HG03196 (cell line): Measurements from ENCODE around the gene BRD1.
"Not testable (repeated sequence)": the region's sequence is repeated elsewhere in the genome, so short reads cannot be mapped to it uniquely, and the experiment has no call there.

Experiments
- ATAC-seq: cut with Tn5 transposase; IDR thresholded peaks from one replicate; pipeline ENCODE4 v1.9.1; 2021; ENCODE audit not compliant: unreplicated experiment

Gene BRD1

DNA sequence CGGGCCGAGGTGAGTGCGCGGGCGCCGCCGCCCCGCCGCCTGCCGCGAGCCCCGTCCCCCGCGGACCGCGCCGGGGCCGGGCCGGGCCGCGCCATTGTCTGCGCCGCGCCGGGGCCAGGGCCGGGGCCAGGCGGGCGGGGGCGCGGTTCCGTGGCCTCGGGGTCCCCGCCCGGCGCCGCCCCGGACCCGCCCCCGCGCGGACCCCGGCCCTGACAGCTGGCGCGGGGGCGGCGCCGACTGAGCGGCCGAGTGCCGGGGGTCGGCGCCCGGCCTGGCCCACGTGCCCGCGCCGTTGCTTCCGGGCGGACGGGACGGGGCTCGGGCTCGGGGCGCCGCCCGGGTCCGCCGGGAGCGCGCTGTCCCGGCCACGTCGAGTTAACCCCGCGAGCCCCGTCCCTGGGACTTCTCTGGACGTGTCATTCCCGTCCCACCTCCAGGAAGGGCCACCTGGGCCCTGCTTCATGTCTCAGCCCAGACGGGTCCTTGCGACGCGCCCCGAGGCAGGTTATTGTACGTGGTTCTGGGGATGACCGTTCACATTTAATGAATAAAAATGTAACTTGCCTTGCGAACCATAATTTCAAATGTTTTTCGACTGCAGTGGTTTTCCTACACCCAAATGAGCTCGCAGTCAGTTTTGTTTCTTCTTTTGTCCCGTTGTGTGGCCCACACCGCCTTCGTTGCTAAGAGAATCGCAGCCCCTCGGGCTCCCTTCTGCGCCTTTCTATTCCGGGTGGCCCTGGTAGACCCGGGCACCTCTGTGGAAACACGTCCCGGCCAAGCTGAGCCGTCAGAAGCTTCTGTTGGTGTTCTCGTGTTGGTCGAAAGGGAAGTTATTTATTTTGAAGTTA lies 26.5 kb upstream of the BRD1 start:
- ATAC-seq, result peak; percentile 24

DNA sequence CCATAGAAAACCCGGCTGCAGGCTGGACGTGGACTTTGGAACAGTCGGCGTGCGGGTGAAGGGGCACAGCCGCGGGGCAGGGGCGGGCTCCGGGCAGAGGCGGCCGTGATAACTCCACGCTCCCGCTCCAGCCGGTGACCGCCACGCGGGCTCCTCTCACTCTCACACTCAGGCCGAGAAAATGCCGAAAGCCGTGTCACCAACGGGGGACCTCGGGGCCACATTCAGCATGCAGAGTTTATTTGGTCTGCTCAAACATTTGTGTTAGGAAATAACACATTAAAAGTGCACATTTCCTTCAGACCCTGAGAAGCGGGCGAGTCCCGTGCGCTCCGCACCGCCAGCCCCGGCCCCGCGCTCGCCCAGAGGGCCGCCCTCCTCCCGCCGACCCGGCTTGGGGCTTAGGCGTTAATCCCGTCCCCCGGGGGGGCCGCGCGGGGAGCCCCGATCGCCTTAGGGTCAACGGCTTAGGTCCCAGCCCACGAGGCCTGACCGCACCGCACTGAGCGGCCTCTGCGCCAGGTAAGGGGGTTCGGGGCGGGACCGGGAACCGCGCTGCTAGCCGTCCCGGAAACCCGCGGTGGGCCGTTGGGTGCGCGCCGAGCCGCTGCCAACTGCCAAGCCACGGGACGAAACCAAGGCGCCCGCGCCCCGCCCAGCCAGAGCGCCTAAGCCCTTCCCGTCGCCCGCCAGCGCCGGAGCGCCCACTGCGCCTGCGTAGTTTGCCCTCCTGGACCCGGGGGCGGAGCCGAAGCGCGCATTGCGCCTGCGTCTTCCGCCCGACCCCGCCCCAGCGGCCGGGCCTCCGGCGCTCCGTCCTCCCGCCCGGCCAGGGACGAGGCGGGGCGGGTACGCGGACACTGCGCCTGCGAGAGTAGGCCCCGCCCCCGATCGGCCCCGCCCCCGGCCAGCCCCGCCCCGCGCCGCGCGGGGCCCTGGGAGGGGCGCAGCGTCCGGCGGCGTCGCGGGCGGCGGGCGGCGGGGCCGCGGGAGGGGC lies 25.5 kb upstream of the BRD1 start, which contains the start of gene ZBED4:
TSS of gene ZBED4 (plus strand) at position 947 of the 997 bp plus-strand sequence. CDS start 29,819 bp downstream, outside the sequence.
- ATAC-seq, result peak; percentile 75

DNA sequence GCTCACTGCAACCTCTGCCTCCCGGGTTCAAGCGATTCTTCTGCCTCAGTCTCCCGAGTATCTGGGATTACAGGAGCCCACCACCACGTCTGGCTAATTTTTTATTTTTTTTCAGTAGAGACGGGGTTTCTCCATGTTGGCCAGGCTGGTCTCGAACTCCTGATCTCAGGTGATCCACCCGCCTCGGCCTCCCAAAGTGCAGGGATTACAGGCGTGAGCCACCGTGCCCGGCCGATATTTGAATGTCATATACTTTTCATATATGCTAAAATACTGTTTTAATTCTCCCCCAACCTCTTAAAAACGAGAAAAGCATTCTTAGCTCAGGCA lies 24.9 kb upstream of the BRD1 start:
- ATAC-seq, result not testable (repeated sequence)

DNA sequence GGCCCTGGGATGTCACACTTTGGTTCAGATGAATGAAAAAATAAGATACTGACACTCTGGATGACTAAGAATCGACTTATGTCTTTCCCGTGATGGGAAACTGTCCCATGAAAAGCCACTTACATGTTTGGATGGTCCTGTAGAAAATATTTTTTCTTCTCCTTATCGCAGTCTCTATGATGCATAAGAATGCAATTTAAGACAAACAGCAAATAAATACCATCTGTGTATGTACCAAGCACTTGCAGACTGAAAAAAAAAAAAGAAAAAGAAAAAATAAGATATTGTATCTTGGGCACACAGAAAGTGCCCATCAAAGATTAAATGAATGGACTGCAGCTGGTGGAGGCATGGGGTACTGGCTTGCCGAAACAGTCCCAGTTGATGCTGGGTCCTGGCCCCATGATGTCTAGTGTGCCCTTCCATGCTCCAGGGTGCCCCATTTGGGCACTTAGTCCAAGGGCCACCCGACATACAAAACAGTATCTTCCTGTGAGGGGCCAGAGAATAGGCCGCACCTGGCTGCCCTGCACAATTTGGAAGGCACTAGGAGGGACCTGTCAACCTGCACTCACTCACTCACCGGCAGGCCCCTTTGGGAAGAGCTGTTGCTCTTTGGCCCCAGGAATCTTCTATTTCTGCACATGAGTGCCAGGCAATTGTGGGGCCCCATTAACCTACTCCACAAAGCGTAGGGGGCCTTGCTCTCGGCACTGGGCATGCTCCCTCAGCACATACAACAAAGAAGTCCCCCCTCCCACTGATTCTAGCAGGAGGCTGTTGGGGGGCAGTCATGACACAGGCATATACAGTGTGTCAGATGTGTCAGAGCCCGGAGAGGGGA lies 23.5 kb upstream of the BRD1 start:
- ATAC-seq, result no peak

DNA sequence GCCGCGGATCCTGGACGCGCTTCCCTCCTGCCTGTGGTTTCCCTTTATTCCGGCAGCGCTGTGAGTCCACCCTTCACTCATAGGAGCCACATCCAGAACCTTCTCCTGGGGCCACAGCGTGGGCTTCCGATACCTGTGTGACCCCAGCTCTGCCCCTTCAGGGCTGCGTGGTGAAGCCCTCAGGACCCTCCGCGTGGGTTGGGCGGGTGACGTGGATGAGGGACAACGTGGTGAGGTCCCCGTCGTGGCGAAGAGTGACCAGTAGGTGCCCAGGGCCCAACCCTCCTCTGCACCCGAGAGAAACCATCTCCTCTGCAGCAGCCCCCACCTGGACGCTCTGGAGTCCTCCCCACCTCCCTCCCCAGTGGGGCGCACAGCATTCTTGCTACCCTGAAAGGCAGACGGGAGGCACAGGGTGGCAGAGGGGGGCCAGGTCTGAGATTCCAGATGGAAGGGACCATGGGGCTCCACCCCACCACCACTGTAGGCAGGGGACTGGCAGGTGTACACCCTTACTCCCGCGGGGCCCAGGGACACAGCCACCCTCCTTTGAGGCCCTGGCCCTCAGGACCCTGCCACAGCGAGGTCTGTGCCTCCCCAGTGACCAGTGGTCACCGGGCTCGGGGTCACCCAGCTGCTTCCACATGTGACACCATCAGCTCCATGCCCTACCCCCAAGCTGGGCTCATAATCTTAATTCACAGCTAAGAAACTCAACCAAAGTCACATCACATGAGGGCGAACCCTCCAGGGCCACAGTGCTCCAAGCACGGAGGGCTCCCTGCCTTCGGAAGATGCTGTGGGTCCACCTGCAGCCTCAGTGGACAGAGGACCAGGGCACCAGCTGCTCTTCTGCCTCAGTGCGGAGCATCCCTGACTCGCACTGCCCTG lies 22.6 kb upstream of the BRD1 start:
- no peak for ATAC-seq

DNA sequence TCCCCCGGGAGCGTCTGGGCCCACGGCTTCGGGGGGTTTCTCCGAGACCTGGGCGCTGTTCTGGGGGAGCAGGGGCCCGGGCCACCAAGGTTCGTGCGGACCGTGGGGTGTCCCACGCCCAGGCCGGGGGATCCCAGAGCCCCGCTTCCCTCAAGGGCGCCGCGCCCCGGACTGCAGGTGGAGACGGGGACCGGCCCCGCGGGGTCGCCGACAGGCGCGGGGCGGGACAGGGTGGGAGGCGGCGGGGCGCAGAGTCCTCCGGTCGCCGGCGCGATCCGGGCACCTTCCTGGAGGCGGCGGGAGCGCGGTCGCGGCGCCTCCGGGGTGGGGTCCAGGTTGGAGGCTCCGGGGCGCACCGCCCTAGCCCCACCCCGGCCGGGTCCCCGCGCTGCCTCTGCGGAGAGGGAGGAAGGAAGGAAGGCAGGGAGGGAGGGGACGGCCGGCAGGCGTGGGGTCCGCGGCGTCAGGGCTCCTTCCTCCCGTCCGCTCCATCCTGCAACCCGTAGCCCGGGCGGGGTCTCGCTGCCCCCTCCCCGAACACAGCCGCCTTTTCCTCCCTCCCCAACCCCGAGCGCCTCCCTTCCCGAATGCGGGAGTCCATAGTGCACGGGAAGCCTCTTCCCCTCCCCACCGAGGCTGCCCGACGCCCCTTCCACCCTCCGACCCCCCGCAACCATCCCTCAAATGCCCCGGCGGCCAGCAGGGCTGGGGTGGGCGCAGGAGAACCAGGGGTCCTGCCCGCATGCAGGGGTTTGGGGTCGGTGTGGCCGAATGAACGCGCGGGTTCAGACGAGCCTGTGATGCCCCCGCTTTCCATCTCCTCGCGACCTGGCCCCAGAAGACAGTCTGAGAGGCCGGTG lies 21.7 kb upstream of the BRD1 start:
- ATAC-seq, result no peak

DNA sequence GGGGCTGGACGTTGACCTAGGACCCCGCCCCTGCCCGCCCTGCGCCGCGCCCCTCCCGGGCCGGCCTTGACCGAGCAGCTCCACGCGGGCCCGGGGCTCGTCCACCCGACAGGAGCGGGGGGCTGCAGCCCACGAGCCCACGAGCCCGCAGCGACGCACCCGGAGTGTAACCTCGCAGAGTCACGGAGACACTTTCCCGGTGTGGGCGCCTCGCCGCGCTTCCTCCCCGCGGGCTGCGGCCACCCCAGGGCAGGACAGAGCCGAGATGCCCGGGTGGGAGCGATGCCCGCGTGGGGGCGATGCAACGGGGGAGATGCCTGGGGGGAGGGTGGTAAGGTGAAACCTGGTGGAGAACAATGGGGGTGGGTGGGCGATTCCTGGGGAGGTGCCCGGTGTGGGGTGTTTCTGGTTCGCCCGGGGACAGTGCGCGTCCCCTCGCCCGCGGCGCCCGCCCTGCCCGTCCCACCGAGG lies 21.1 kb upstream of the BRD1 start:
- no peak for ATAC-seq

DNA sequence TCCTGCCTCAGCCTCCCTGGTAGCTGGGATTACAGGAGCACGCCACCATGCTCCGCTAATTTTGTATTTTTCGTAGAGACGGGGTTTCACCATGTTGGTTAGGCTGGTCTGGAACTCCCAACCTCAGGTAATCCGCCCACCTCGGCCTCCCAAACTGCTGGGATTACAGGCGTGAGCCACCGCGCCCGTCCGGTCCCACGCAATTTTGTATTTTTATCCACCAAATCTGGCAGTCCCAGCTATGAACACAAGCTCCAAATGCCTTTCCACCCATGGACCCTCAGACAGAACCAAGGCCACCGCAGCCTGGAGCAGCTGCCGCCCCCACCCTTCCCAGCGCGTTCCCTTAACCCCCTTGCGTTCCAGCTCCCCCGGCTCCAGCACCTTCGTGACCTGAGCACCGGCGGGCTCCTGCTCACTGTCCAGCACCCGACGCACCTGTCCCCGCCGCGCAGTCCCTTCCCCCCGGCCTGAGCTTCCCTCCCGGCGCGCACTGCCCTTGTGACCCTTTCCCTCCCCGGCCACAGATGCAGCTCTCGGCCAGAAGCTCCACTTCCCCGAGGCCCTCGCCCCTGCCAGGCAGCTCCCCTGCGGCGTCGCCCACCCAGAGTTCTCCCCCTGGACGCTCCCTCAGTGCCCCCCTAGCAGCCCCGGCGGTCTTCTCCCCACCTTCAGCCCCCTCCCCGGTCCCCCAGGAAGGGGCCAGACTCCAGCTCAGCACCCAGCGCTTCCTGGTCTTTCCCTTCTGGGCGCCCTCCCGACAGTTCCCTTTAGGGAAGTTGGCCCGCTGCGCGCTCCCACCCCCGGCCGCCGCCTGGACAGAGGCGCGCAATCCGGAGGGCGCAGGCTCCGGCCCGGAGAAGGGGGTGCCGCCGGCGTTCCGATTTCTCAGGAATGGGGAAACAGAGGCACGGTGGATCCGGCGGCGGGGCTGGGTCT lies 20.3 kb upstream of the BRD1 start:
- no peak for ATAC-seq

DNA sequence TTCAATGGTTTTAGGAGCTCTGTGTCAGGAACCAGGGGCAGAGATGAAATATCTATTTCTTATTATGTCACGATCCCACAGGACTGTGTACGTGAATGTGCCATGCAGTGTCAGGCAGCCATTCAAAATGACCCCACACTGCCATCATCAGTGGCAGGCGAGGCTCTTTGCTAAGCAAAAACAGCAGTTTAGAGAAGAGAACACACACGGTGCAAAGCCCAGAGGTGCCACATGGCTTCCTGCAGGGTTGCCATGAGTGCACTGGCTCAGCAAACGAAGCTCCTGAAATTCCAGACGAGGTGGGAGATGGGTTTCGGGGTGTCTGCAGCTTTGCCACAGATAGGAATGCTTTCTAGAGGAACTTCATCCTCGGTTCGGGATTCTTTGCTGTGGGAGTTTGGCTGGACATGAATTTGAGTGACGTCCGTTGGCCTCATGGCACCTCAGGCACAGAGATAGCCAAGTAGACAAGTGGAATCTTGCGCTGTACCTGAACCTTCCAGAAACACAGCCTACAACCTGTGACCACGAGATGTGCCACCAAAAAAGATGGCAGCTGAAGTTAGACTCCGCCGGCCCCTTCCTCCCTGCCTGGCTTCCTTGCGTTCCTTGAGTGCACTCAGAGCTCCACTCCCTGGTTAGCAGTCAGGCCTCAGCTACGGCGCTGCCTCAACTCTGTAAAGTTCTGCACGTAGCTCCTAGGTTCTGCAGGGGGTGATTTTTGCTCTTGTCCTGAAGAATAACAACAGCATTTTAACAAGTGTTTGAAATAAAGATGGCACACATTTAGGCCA lies 18.2 kb upstream of the BRD1 start:
- ATAC-seq, result no peak

DNA sequence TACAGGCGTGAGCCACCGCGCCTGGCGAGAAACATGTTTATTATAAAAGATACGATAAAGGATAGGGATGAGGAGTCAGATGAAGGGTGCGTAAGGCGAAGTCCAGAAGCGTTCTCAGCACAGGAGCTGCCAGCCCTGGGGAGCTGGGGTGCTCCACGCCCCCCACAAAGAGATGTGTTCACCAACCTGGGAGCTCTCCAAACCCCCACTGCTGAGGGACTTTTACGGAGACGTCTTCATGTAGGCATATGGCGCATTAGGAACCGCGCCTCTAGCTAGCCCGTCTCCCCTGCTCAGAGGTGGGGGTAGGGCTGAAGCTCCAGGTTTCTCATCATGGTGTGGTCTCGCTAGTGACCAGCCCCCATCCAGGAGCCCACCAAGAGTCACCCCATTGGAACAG lies 17.6 kb upstream of the BRD1 start:
- ATAC-seq, result no peak

DNA sequence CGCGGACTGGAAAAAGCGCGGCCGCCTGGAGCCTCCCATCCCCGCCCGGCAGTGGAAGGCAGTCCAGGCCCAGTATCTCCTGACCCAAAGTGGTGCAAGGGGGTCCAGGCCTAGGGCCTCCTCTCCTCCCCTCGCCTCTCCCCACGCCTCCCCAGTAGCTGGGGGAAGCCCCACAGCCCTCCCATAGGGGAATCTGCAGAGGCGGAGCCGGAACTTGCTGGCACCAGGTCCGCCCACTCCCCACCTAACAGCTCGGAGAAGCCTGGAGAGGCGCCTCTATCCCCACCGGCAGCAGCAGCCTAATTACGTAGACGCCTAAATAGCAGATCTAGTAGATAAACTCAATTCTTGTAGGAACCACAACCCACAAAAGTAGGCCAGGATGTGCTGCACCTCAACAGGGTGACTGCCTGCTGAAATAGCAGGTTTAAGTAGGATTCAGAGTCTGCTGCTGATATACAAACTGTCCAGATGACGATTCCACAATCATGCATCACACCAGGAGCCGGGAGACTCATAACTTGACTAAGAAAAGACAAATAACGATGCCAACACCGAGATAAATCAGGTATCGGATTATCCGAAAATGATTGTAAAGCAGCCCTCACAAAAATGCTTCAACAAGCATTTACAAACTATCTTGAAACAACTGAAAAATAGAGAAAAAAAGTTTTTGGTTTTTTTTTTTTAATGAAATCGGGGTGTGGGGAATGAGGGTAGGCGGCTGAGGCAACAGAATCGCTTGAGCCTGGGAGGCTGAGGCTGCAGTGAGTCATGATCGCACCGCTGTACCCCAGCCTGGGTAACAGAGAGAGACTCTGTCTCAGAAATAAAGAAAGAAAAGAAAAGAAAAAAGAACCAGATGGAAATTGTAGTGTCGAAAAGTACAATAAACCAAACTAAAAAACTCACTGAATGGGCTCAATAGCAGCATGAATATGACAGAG lies 11.4 kb upstream of the BRD1 start:
- no peak for ATAC-seq

DNA sequence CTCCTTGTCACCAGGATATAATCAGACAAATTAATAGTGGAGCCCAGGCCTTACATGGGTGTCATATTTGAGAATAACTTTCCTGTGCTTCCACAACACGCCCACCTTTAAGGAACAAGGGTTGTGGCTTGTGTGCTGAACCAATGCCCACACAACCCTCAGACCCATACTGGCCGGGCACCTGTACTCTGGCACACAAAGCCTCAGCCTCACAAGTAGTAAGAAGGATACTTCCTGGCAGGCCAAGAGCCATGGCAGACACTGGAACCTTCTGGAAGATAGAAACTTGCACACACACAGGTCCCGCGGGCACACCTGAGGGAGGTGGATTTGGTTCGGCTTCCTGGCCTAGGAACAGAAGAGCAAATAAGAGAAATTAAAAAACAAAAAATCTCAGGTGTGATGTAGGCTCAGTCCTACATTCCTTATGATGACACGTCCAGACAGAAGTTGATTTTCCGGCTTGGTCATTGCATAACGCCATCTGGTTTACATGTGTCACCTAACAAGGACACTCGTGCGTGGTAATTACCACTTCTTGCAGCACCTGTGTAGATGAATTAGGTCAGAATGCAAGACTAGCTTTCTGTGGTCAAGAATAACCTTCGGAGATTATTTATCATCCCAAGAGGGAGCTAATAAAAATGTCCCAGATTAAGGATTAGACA lies 5.8 kb upstream of the BRD1 start:
- no peak for ATAC-seq

DNA sequence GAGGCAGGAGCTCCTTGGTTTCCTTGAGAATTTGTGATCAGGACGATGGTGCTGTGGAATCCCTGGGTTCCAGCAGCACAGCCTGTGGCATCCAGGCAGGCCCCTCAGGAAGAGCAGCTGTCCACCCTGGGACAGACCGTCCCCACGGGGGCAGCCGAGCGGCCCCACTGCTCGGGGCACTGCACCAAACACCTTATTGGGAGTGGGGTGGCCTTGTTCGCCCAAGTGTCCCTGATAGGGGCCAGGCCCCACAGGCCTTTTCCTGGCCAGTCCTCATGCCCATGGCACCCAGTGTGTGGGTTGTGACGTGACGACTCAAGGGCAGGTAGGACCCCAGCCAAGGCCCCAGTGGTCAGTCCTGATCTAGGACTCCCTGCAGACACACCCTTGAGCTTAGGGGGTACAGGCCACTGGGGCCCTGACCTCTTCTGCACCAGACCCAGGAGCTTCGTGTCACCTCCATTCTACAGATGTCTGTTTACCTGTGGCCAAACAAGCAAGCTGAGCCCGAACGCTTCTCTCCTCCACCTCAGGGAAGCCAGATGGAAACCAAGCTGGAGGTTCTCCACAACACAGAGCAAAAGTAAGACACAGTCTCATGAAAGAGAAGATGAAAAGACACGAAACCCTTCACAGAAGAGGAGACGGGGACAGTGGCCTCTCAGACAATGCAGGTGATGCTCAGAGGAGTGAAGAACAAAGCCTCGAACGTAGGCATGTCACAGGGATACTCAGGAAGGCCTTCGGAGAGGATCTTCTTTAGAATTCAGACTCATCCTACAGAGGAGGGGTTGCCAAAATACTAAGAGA lies 1.6 kb upstream of the BRD1 start:
- no peak for ATAC-seq

DNA sequence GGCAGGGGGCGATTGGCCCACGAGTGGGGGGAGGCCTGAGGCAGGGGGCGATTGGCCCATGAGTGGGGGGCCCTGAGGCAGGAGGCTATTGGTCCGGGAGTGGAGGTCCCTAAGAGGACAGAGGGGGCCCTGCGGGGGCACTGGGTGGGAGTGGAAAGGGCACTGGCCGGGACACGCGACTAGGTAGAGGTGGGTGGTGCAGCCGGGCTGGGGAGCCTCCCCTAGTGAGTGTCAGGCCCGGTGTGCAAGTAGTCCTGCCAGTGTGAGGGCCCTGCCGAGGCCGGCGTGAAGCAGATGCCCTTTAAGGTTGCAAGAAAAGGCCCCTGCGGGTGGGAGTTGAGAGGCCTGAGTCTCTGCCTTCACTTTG lies 909 bp upstream of the BRD1 start:
- ATAC-seq, result no peak
